IMR-90 (cell line): ENCODE measurements around the gene PLEKHG7. TPM values are rescaled to one million over a fixed set of nuclear protein-coding genes. Genes with fewer than 3 reads are reported as not detected.

Source experiments
- ATAC-seq: fragments of 200-7000 bp; cut with Tn5 transposase; 2 replicates; pipeline ENCODE4 v1.9.1; 2020; ENCODE audit warnings: low read depth, mild to moderate bottlenecking, moderate library complexity
- BruUV-seq: library from RNA; stranded (reverse); fragments of 400-500 nt; replicated peaks from 2 replicates; lab custom pipeline; 2021; lab: Mats Ljungman, UMichigan
- CTCF ChIA-PET: fragments of 300-600 bp; formaldehyde crosslinking; extraction: SDS; loops from one replicate; lab custom pipeline; 2021; ENCODE audit warnings: antibody characterized with exemption; lab: Yijun Ruan, JAX
- POLR2A ChIA-PET: fragments of 300-600 bp; sonication (Branson Sonifier 250); formaldehyde crosslinking; loops from one replicate; lab custom pipeline; 2022; ENCODE audit warnings: antibody characterized with exemption; ENCODE audit not compliant: unreplicated experiment; lab: Charles Lee
- DNase-seq: peaks from one replicate; pipeline ENCODE4 v3.0.0; 2013
- H2AFZ ChIP-seq: replicated peaks from 2 replicates; pipeline ENCODE3; 2013; ENCODE audit warnings: low read length, mild to moderate bottlenecking; ENCODE audit not compliant: poor library complexity
- H2AK5ac ChIP-seq: 2 replicates; pipeline ENCODE4 v1.6.1; 2013; ENCODE audit warnings: low read depth, low read length, inconsistent platforms
- H2AK9ac ChIP-seq: replicated peaks from 2 replicates; pipeline ENCODE3; 2013; ENCODE audit warnings: mild to moderate bottlenecking, low read depth, low read length, moderate library complexity; ENCODE audit not compliant: poor library complexity
- H2BK120ac ChIP-seq: 2 replicates; pipeline ENCODE4 v1.6.1; 2013; ENCODE audit warnings: low read depth, low read length, inconsistent platforms
- H2BK15ac ChIP-seq: 3 replicates; pipeline ENCODE4 v1.6.1; 2013; ENCODE audit warnings: low read depth, low read length, inconsistent platforms
- H2BK20ac ChIP-seq: 2 replicates; pipeline ENCODE4 v1.6.1; 2013; ENCODE audit warnings: low read depth, mild to moderate bottlenecking, inconsistent platforms, low read length, moderate library complexity
- H2BK5ac ChIP-seq: 2 replicates; pipeline ENCODE4 v1.6.1; 2013; ENCODE audit warnings: mild to moderate bottlenecking, low read depth, low read length, inconsistent platforms; ENCODE audit not compliant: poor library complexity, severe bottlenecking
- H3K14ac ChIP-seq: replicated peaks from 2 replicates; pipeline ENCODE4 v1.6.1; 2013; ENCODE audit warnings: low read depth, low read length, inconsistent platforms
- H3K18ac ChIP-seq: 2 replicates; pipeline ENCODE4 v1.6.1; 2013; ENCODE audit warnings: low read depth, low read length, control low read depth
- H3K23ac ChIP-seq: 2 replicates; pipeline ENCODE4 v1.6.1; 2013; ENCODE audit warnings: low read depth, low read length, inconsistent platforms
- H3K27ac ChIP-seq: 2 replicates; pipeline ENCODE4 v1.5.1; 2013; ENCODE audit warnings: mild to moderate bottlenecking, control low read depth, low read length; ENCODE audit not compliant: insufficient read depth
- H3K27me3 ChIP-seq: 2 replicates; pipeline ENCODE4 v1.6.1; 2013; ENCODE audit warnings: low read length; ENCODE audit not compliant: control insufficient read depth, insufficient read depth
- H3K36me3 ChIP-seq: 2 replicates; pipeline ENCODE4 v1.6.1; 2013; ENCODE audit warnings: low read length, mixed read lengths; ENCODE audit not compliant: control insufficient read depth, insufficient read depth
- H3K4ac ChIP-seq: 2 replicates; pipeline ENCODE4 v1.6.1; 2013; ENCODE audit warnings: low read depth, low read length, inconsistent platforms
- H3K4me1 ChIP-seq: 2 replicates; pipeline ENCODE4 v1.6.1; 2013; ENCODE audit warnings: low read length, mixed read lengths; ENCODE audit not compliant: control insufficient read depth, insufficient read depth
- H3K4me2 ChIP-seq: 2 replicates; pipeline ENCODE4 v1.6.1; 2013; ENCODE audit warnings: low read depth, mild to moderate bottlenecking, control low read depth, low read length, moderate library complexity
- H3K4me3 ChIP-seq: 2 replicates; pipeline ENCODE4 v1.5.1; 2013; ENCODE audit warnings: low read depth, mild to moderate bottlenecking, control low read depth, low read length, moderate library complexity; ENCODE audit not compliant: insufficient read depth
- H3K56ac ChIP-seq: 2 replicates; pipeline ENCODE4 v1.6.1; 2013; ENCODE audit warnings: low read length, inconsistent platforms; ENCODE audit not compliant: insufficient read depth; ENCODE audit errors: extremely low read depth
- H3K79me1 ChIP-seq, 2 experiments: 2 replicates each; pipeline ENCODE4 v1.6.1; 2013; ENCODE audit warnings: low read length in 2 of 2, inconsistent platforms in 1 of 2, low read depth in 1 of 2
- H3K9ac ChIP-seq: 2 replicates; pipeline ENCODE4 v1.6.1; 2013; ENCODE audit warnings: low read depth, low read length, control low read depth
- H3K9me1 ChIP-seq: 2 replicates; pipeline ENCODE4 v1.6.1; 2013; ENCODE audit warnings: low read length, inconsistent platforms; ENCODE audit not compliant: insufficient read depth
- H3K9me3 ChIP-seq: 2 replicates; pipeline ENCODE4 v1.6.1; 2013; ENCODE audit warnings: low read length; ENCODE audit not compliant: control insufficient read depth, insufficient read depth
- H4K20me1 ChIP-seq: 2 replicates; pipeline ENCODE4 v1.6.1; 2013; ENCODE audit warnings: low read length, inconsistent platforms; ENCODE audit not compliant: insufficient read depth
- H4K5ac ChIP-seq: 2 replicates; pipeline ENCODE4 v1.6.1; 2013; ENCODE audit warnings: mild to moderate bottlenecking, low read depth, low read length, control low read depth
- H4K8ac ChIP-seq, 2 experiments: 2 replicates each; pipeline ENCODE4 v1.6.1; 2013; ENCODE audit warnings: low read depth in 2 of 2, low read length in 2 of 2, control low read depth in 1 of 2, inconsistent platforms in 1 of 2
- H4K91ac ChIP-seq: 2 replicates; pipeline ENCODE4 v1.6.1; 2013; ENCODE audit warnings: low read depth, low read length, inconsistent platforms; ENCODE audit not compliant: insufficient read depth
- POLR2A ChIP-seq: IDR thresholded peaks from 2 replicates; pipeline ENCODE4 v1.6.1; 2012; ENCODE audit warnings: mild to moderate bottlenecking, low read depth, low read length
- WGBS, 2 experiments: methylation state at CpG; one replicate each; pipeline versions ENCODE4 v1.1.5 to v1.1.7; 2013; ENCODE audit warnings: missing lambda C conversion rate in 2 of 2; ENCODE audit not compliant: insufficient read length in 1 of 2; ENCODE audit errors: extremely low coverage in 2 of 2; 5-methylcytosine and 5-hydroxymethylcytosine counted together
- dilution Hi-C: fragments of 300-500 bp; cut with HindIII; formaldehyde crosslinking; loops from one replicate; pipeline ENCODE4 v1.14.3; 2018; ENCODE audit warnings: low sequenced_read_pairs; ENCODE audit not compliant: unreplicated experiment
- in situ Hi-C: fragments of 300-500 bp; cut with MboI; formaldehyde crosslinking; loops from 3 replicates; pipeline ENCODE4 v1.14.3; 2019; ENCODE audit warnings: low sequenced_read_pairs, inconsistent platforms, mixed read lengths
- intact Hi-C: fragments of 100-400 bp; cut with micrococcal nuclease; formaldehyde crosslinking; loops from 2 replicates; pipeline ENCODE4 v1.10.0; 2022
- polyA plus RNA-seq, 3 experiments: library from polyadenylated mRNA; depleted of rRNA; stranded (reverse); fragments of >200 nt; gene quantifications; 2 replicates each; pipeline ENCODE4 v1.2.3, GENCODE V29; 2012; ENCODE audit warnings: low replicate concordance in 1 of 3
- total RNA-seq: library from RNA; depleted of rRNA; stranded (reverse); fragments of >200 nt; gene quantifications from 2 replicates; pipeline ENCODE4 v1.2.3, GENCODE V29; 2012

Gene PLEKHG7
- total and polyA plus RNA-seq, 2 of the 4 experiments (the other 2 are of a cell fraction) = not detected

GRCh38 chr12:92715625-92716024 lies 12.8 kb downstream of the PLEKHG7 start:
- Histone ChIP-seq H2BK15ac (no peak overlapping the region), H3K4ac (no peak overlapping the region), H3K14ac (no peak overlapping the region), H2AK5ac (no peak overlapping the region), H3K9me3 (no peaks in the 10 kb centered on the region), H3K36me3 (no peaks in the 10 kb centered on the region), H4K91ac (no peak overlapping the region), H3K23ac (no peak overlapping the region), H3K4me1 (no peaks in the 10 kb centered on the region; the same call in 1 of the 2 replicates), H3K9me1 (peaks cover 3% of the 10 kb centered on the region), H3K9ac (no peak overlapping the region), H3K27ac (no peak overlapping the region), H2BK5ac (no peak overlapping the region), H3K4me2 (no peak overlapping the region), H3K79me1 (no peaks in the 10 kb centered on the region), H2AK9ac (no peak overlapping the region), H4K20me1 (no peaks in the 10 kb centered on the region), H4K8ac (no peak overlapping the region), H3K18ac (no peak overlapping the region), H3K27me3 (no peaks in the 10 kb centered on the region), H3K56ac (no peak overlapping the region), H2BK120ac (no peak overlapping the region), H2BK20ac (no peak overlapping the region), H3K4me3 (no peak overlapping the region), H2AFZ (no peak overlapping the region), H4K5ac (no peak overlapping the region)
- no TSS peak for BruUV-seq
- ChIA-PET CTCF (interaction anchor here (0.5 to 0.6 kb wide), 2 partner anchors 67 to 126 kb away, joined by 3 read pairs; no protein-coding TSS in a partner anchor), POLR2A (no interaction called here)
- DNase-seq (no peak), ATAC-seq (no peak)
- no peak for TF ChIP-seq POLR2A
- intact Hi-C loops = no loop called here
- in situ Hi-C loops = no loop called here
- dilution Hi-C loops = no loop called here
- no CpG with 5 or more reads among the region's 1 CpG for WGBS, 2 experiments
